ENCODE results near the gene MMP24OS. TPM values are rescaled to one million over a fixed set of nuclear protein-coding genes. Genes with fewer than 3 reads are reported as not detected.
A peak's percentile ranks its signal among the peaks of the same experiment; 100 is the strongest.

Gene MMP24OS
- total RNA-seq, 1 experiment from 2014 or later: 59.6 TPM

- TF ChIP-seq SRF (IDR thresholded peaks at IDR 0.05; ENCODE audit: low read depth) (no peak), EZH2phosphoT487 (IDR thresholded peaks at IDR 0.05; ENCODE audit: borderline replicate concordance) (no peak), CEBPB (IDR thresholded peaks at IDR 0.05; ENCODE audit: low read depth) (no peak), POLR2A (IDR thresholded peaks at IDR 0.05; ENCODE audit: borderline replicate concordance, extremely low read depth, insufficient read depth, insufficient read length) (no peak)
- TF ChIP-seq, protein P1, sequence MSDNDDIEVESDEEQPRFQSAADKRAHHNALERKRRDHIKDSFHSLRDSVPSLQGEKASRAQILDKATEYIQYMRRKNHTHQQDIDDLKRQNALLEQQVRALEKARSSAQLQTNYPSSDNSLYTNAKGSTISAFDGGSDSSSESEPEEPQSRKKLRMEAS (IDR thresholded peaks at IDR 0.05): no peak
Measured at GRCh38 chr20:35279533-35280174, 1.7 kb upstream of the MMP24OS start (continued).

- Histone ChIP-seq H3K4me3 (replicated peaks in 1 of 2; ENCODE audit: low read depth in 1 of 2, low read length in 2 of 2) (no peak overlapping the region), H3K9ac (ENCODE audit: low read length) (0 out of 2 replicates have a peak overlapping the region, but pooled peaks have one; percentile 80), H3K79me2 (ENCODE audit: insufficient read depth, low read length) (peaks cover 69% of the 10 kb centered on the region), H3K27ac (ENCODE audit: low read depth, low read length) (peak overlapping the region; percentile 53), H3K36me3 (ENCODE audit: control insufficient read depth in 1 of 2, insufficient read depth in 2 of 2, low read length in 2 of 2) (peaks cover 21 to 50% of the 10 kb centered on the region in 2 experiments), H4K20me1 (ENCODE audit: insufficient read depth) (no peaks in the 10 kb centered on the region), H3K4me2 (ENCODE audit: low read length) (no peak overlapping the region), H2AFZ (ENCODE audit: low read depth, low read length, poor library complexity, severe bottlenecking) (no peak overlapping the region), H3K4me1 (ENCODE audit: control insufficient read depth in 1 of 2, insufficient read depth in 2 of 2, low read length in 2 of 2) (peaks cover 11 to 35% of the 10 kb centered on the region in 2 experiments; a peak in 3 of 4 replicates), H3K9me2 (ENCODE audit: insufficient read depth) (no peaks in the 10 kb centered on the region), H3K9me3 (ENCODE audit: control insufficient read depth in 1 of 2, insufficient read depth in 1 of 2, low read depth in 1 of 2, low read length in 2 of 2) (no peaks in the 10 kb centered on the region), H3K27me3 (ENCODE audit: insufficient read depth, low read length) (no peaks in the 10 kb centered on the region)
- no TSS peak for BruUV-seq (replicated peaks)
- intact Hi-C loops (cut with micrococcal nuclease): no loop called here
- ATAC-seq (no peak), DNase-seq (ENCODE audit: low read depth, low spot score) (no peak)
- TF ChIP-seq EGR1 (IDR thresholded peaks at IDR 0.05; ENCODE audit: low read depth) (no peak), POLR2AphosphoS5 (IDR thresholded peaks at IDR 0.05; ENCODE audit: low read depth, low read length) (no peak), EZH2phosphoT487 (IDR thresholded peaks at IDR 0.05; ENCODE audit: borderline replicate concordance) (no peak), JUND (IDR thresholded peaks at IDR 0.05) (no peak), YY1 (IDR thresholded peaks at IDR 0.05; ENCODE audit: extremely low read depth, insufficient replicate concordance, low read depth, low read length) (no peak), FOSL1 (IDR thresholded peaks at IDR 0.05; ENCODE audit: low read depth) (no peak), SIN3A (IDR thresholded peaks at IDR 0.05; ENCODE audit: low read depth) (no peak), RAD21 (IDR thresholded peaks at IDR 0.05; ENCODE audit: low read depth) (no peak), ZFX (IDR thresholded peaks at IDR 0.05) (no peak), ELF1 (IDR thresholded peaks at IDR 0.05; ENCODE audit: borderline replicate concordance, low read depth) (no peak), ZNF274 (IDR thresholded peaks at IDR 0.05; ENCODE audit: low read depth, low read length) (no peak)
- TF ChIP-seq, protein P1 (IDR thresholded peaks at IDR 0.05): no peak
- TF ChIP-seq, protein P2, sequence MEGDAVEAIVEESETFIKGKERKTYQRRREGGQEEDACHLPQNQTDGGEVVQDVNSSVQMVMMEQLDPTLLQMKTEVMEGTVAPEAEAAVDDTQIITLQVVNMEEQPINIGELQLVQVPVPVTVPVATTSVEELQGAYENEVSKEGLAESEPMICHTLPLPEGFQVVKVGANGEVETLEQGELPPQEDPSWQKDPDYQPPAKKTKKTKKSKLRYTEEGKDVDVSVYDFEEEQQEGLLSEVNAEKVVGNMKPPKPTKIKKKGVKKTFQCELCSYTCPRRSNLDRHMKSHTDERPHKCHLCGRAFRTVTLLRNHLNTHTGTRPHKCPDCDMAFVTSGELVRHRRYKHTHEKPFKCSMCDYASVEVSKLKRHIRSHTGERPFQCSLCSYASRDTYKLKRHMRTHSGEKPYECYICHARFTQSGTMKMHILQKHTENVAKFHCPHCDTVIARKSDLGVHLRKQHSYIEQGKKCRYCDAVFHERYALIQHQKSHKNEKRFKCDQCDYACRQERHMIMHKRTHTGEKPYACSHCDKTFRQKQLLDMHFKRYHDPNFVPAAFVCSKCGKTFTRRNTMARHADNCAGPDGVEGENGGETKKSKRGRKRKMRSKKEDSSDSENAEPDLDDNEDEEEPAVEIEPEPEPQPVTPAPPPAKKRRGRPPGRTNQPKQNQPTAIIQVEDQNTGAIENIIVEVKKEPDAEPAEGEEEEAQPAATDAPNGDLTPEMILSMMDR (IDR thresholded peaks at IDR 0.05 in 2 of 3, conservative IDR thresholded peaks at IDR 0.05 in 1 of 3; ENCODE audit: borderline replicate concordance in 1 of 3, insufficient read depth in 1 of 3, low read depth in 2 of 3, low read length in 2 of 3): no peak
- TF ChIP-seq, protein P3, sequence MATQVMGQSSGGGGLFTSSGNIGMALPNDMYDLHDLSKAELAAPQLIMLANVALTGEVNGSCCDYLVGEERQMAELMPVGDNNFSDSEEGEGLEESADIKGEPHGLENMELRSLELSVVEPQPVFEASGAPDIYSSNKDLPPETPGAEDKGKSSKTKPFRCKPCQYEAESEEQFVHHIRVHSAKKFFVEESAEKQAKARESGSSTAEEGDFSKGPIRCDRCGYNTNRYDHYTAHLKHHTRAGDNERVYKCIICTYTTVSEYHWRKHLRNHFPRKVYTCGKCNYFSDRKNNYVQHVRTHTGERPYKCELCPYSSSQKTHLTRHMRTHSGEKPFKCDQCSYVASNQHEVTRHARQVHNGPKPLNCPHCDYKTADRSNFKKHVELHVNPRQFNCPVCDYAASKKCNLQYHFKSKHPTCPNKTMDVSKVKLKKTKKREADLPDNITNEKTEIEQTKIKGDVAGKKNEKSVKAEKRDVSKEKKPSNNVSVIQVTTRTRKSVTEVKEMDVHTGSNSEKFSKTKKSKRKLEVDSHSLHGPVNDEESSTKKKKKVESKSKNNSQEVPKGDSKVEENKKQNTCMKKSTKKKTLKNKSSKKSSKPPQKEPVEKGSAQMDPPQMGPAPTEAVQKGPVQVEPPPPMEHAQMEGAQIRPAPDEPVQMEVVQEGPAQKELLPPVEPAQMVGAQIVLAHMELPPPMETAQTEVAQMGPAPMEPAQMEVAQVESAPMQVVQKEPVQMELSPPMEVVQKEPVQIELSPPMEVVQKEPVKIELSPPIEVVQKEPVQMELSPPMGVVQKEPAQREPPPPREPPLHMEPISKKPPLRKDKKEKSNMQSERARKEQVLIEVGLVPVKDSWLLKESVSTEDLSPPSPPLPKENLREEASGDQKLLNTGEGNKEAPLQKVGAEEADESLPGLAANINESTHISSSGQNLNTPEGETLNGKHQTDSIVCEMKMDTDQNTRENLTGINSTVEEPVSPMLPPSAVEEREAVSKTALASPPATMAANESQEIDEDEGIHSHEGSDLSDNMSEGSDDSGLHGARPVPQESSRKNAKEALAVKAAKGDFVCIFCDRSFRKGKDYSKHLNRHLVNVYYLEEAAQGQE (IDR thresholded peaks at IDR 0.05; ENCODE audit: low read depth): no peak
- ChIA-PET CTCF (interaction anchor here (2.2 kb wide), 1 partner anchor 134 kb away, joined by 13 read pairs; no protein-coding TSS in a partner anchor), RAD21 (ENCODE audit: low non-redundant PET in 1 of 2, low total read pairs in 2 of 2, uncharacterized antibody in 2 of 2, unreplicated experiment in 2 of 2) (no interaction called here), POLR2A (no interaction called here)
Measured at GRCh38 chr20:35279040-35279439, 1.1 kb upstream of the MMP24OS start.

All from HCT116 (cell line).